Right ventricle myocardium superior (tissue), 1 donor: ENCODE measurements around the gene NUBP2. TPM values are rescaled to one million over a fixed set of nuclear protein-coding genes. Genes with fewer than 3 reads are reported as not detected.
A peak's percentile ranks its signal among the peaks of the same experiment; 100 is the strongest.

Source experiments
- ATAC-seq: fragments of 200-7000 bp; cut with Tn5 transposase; one replicate; pipeline ENCODE4 v1.9.1; 2020; ENCODE audit warnings: mild to moderate bottlenecking; ENCODE audit not compliant: poor library complexity
- DNase-seq: peaks from one replicate; pipeline ENCODE4 v3.0.0-alpha.2; 2020
- intact Hi-C: fragments of 100-400 bp; cut with DNase I; formaldehyde crosslinking; loops from one replicate; pipeline ENCODE4 v1.11.2; 2022
- total RNA-seq: library from RNA; stranded (reverse); fragmentation: NEBNext Ultra II Directional; extraction: Animal tissue kit (Norgen Biotek cat#: 25700); gene quantifications from one replicate; pipeline ENCODE4 v1.2.1, GENCODE V29; 2021
- donor health status: DM: no; HTN: yes; CAD: no; lungs with severe emphysema.

Gene NUBP2
- total RNA-seq, 1 donor from 2014 or later: 34.8 TPM

- ATAC-seq (no peak), DNase-seq (no peak)
- intact Hi-C loops: no loop called here
Measured at GRCh38 chr16:1754204-1754603, 28.6 kb upstream of the NUBP2 start.

DNA sequence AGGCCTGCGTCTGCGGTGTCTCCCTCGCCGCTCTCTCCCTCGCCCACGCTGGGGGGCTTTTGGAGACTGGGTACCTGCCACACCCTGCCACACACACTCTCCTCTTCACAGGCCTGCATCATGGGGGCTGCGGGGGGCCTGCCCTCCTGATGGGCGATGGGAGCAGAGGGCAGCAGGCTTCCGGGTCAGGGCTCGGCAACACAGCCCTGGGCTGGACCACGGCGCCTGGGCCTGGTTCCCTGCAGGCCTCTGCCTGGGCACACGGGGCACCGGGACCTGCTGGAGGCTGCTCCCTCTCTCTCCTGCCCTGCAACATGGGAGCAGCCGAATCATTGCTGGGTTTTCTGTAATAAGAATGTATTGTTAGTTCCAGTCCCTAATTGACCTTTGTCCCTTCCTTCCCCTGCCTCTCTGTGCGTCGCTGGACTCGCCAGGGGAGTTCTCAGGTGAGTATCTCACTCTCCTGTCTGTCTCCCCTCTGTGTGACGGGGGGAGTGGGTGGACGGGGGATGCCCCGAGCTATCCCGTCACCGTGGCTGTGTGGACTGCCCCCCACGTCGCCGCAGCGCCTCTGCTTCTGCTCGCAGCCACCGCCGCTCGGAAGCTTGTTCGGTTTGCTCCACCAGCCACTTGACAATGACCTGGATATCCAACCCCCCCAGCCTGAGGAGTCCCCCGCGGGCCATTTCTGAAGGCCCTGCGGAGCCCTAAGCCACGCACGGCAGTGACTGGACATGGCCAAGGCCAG is 24.9 kb upstream of the NUBP2 start:
- DNase-seq (no peak), ATAC-seq (no peak)
- intact Hi-C loops: no loop called here

DNA sequence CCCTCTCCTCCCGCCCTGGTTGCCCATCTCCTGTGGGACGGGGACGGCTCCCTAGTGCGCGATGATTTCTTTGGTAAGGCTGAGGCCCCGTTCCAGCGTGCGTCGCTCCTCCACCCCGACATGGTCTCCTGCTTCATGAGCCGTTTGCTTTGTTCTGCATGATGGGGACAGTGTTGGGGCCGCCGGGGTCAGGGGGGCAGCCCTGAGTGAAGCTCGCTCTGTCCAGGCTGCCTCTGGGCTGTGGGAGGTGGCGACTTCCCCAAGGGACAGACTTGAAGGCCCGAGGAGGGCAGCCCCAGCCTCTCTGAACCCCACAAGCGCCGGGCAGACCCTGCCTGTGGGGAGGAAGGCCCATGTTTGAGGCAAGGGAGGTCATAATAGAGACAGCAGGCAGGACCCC is 23.8 kb upstream of the NUBP2 start:
- intact Hi-C loops: no loop called here
- DNase-seq (no peak), ATAC-seq (no peak)

GRCh38 chr16:1759511-1759910 is 23.2 kb upstream of the NUBP2 start:
- intact Hi-C loops: no loop called here
- ATAC-seq (no peak), DNase-seq (no peak)

GRCh38 chr16:1760911-1761310 is 21.8 kb upstream of the NUBP2 start:
- no peak for DNase-seq
- no peak for ATAC-seq
- intact Hi-C loops: no loop called here

DNA sequence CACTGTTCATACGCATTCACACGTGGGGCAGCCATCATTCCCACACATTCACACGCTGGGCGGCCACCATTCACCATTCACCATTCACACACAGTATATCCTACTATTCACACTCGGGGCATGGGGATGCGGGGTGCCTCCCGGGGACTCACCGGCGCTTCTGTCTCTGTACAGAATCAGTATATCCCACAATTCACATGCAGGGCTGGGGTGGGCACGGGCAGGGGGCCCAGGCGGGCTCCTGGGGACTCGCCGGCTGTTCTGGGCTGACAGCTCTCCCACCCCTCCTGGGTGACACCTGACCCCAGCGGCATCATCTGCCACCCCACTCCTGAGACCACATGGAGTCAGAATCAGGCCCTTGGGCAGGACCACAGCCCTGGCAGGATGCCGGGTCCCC is 21.0 kb upstream of the NUBP2 start:
- intact Hi-C loops: no loop called here
- DNase-seq (no peak), ATAC-seq (no peak)

GRCh38 chr16:1762196-1762878 is 20.4 kb upstream of the NUBP2 start:
- intact Hi-C loops: no loop called here
- no peak for DNase-seq

DNA sequence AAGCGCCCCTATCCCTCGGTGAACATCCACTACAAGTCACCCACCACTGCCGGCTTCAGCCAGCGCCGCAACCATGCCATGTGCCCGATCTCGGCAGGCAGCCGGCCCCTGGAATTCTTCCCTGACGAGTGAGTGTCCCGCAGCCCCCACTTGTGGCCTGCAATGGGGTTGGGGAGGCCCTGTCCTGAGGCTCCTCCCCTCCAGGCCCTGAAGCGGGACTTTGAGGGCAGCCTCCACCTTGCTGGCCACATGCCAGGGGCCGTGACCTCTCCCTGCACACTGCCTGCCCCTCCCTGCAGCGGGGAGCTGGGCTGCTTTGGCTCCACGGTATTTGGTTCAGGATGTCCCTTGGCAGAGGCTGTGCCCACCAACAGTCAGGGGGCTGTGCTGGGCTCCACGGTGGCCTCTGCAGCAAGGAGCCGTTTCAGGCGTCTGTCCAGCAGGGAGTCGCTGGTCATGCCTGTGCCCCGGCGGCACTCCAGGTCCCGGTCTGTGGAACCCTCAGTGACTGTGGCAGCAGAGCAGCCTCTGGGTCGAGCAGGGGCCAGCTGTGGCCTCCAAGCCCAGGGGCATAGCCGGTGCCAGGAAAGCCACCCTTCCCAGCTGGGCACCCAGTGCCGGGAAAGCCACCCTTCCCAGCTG is 19.8 kb upstream of the NUBP2 start:
- no peak for ATAC-seq
- DNase-seq: no peak
- intact Hi-C loops: no loop called here

More at GRCh38 chr16:1762196-1762878, 20.4 kb upstream of the NUBP2 start:
- ATAC-seq: no peak

DNA sequence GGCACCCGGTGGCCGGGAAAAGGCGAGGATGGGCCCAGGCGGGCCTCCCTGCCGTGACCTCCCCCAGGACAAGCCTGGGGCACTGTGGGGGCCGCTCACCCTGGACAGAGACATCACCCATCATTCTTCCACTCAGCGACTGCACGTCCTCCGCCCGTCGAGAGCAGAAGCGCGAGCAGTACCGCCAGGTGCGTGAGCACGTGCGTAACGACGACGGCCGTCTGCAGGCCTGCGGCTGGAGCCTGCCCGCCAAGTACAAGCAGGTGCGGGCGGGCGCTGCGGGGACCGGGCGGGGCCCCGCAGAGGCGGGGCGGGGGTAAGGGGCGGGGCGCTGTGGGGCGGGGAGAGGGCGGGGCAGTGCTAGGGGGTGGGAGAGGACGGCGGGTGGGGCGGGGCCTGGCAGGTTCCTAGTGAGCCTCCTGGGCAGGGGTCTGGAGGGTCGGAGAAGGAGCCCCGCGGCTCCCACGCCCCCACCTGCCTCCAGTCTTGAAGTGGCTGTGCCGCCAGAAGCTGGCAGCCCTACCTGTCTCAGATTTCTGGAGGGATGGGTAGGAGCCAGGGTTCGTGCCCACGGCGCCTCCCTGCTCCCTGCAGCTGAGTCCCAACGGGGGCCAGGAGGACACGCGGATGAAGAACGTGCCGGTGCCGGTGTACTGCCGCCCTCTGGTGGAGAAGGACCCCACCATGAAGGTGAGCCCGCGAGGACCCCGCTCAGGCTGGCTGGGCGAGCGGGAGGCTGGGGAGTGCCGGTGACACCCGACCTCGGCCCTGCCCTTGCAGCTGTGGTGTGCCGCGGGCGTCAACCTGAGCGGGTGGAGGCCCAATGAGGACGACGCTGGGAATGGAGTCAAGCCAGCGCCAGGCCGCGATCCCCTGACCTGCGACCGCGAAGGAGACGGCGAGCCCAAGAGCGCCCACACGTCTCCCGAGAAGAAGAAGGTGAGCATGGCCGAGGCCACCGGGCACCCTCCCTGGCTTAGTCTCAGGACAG is 18.9 kb upstream of the NUBP2 start:
- ATAC-seq (peak; percentile 17), DNase-seq (no peak)
- intact Hi-C loops: no loop called here

GRCh38 chr16:1764971-1765370 is 17.8 kb upstream of the NUBP2 start:
- no peak for ATAC-seq
- intact Hi-C loops: no loop called here
- no peak for DNase-seq

GRCh38 chr16:1765826-1766225 is 16.9 kb upstream of the NUBP2 start:
- ATAC-seq (no peak), DNase-seq (no peak)
- intact Hi-C loops: no loop called here

GRCh38 chr16:1766231-1766630 is 16.5 kb upstream of the NUBP2 start:
- ATAC-seq: no peak
- no peak for DNase-seq
- intact Hi-C loops: no loop called here

DNA sequence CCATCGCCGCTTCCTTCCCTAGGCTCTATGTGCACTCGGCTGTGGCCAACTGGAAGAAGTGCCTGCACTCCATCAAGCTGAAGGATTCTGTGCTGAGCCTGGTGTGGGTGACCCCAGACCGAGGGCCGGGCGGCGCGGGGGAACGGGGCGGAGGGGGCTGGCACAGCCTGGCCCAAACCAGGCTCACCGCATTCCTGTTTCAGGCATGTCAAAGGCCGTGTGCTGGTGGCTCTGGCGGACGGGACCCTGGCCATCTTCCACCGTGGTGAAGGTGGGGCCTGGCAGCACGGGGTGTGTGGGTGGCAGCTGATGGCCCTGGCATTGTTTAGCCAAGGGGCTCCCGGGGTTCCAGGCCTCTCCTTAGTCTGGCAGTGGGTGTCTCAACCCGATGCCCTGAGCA is 16.1 kb upstream of the NUBP2 start:
- DNase-seq (no peak), ATAC-seq (no peak)
- intact Hi-C loops: no loop called here

DNA sequence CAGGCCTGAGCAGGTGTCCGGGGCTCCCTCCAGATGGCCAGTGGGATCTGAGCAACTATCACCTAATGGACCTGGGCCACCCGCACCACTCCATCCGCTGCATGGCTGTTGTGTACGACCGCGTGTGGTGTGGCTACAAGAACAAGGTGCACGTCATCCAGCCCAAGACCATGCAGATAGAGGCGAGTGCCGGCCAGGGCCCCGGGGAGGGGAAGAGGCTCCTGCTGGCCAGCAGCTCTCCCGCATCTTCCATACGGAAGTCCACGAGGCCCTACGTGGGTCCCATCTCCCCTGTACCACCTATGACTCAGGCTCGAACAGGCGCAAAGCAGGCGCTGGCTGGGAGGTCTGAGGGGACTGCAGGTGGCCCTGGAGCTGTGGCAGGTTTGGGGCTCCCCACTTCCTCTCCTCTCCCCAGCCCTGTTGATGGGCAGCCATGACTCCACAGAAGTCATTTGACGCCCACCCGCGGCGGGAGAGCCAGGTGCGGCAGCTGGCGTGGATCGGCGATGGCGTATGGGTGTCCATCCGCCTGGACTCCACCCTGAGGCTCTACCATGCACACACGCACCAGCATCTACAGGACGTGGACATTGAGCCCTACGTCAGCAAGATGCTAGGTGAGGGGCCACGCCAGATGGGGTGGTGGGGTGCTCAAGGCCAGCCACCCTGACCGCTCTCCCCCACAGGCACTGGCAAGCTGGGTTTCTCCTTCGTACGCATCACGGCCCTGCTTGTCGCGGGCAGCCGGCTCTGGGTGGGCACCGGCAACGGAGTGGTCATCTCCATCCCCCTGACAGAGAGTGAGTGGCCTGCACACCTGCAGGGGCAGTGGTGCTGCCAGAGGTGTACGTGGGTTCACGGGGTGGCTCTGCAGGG is 15.4 kb upstream of the NUBP2 start:
- intact Hi-C loops: no loop called here
- no peak for DNase-seq
- no peak for ATAC-seq

GRCh38 chr16:1768061-1768766 is 14.5 kb upstream of the NUBP2 start:
- intact Hi-C loops: no loop called here
- DNase-seq (no peak), ATAC-seq (no peak)

GRCh38 chr16:1768767-1769401 is 13.9 kb upstream of the NUBP2 start:
- DNase-seq: no peak
- intact Hi-C loops: no loop called here
- no peak for ATAC-seq
